Activated naive CD4-positive, alpha-beta T cell treated with anti-CD3 and anti-CD28 coated beads, Interleukin-2, amount 50 U/mL, for 24 hours (primary cell): ENCODE data around the gene TMEM42.

Experiments
- H3K27ac Mint-ChIP-seq: one replicate; pipeline ENCODE4 v1.8.0; 2021; ENCODE audit warnings: mild to moderate bottlenecking, mixed read lengths
- H3K27me3 Mint-ChIP-seq: one replicate; pipeline ENCODE4 v1.8.0; 2021; ENCODE audit warnings: mixed read lengths
- H3K36me3 Mint-ChIP-seq: one replicate; pipeline ENCODE4 v1.8.0; 2021; ENCODE audit warnings: mixed read lengths
- H3K4me1 Mint-ChIP-seq: one replicate; pipeline ENCODE4 v1.8.0; 2021; ENCODE audit warnings: mixed read lengths
- H3K4me3 Mint-ChIP-seq: one replicate; pipeline ENCODE4 v1.8.0; 2021; ENCODE audit warnings: mild to moderate bottlenecking, mixed read lengths
- H3K9me3 Mint-ChIP-seq: one replicate; pipeline ENCODE4 v1.8.0; 2021; ENCODE audit warnings: mixed read lengths

Gene TMEM42

DNA sequence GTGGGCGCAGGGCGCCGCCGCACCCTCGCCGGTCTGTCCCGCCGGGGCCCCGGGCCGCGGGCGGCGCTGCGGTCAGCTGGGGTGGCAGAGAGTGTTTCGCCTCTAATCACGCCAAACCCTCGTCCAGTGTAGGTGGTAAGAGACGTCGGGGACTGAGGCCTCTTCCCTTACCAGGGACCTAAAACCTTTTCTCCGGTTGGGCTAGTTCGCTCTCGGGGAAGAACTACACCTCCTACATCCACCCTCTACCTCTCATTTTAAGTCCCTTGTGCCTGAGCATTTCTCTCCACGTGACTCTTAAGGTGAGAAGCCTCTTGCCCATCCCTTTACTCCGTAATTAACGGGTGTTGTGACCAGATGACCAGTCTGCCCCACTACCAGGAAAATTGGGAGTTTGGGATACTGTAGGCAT lies 520 bp downstream of the TMEM42 start:
- Mint-ChIP-seq H3K9me3 (no peaks in the 10 kb centered on the region), H3K36me3 (peaks cover under 1% of the 10 kb centered on the region), H3K27me3 (no peaks in the 10 kb centered on the region), H3K4me1 (peaks cover 51% of the 10 kb centered on the region), H3K4me3 (peak overlapping the region; percentile 90), H3K27ac (peak overlapping the region; percentile 94)

GRCh38 chr3:44865272-44866035 lies 3.7 kb downstream of the TMEM42 start:
- Mint-ChIP-seq H3K27me3 (no peaks in the 10 kb centered on the region), H3K27ac (no peak overlapping the region), H3K36me3 (peaks cover 3% of the 10 kb centered on the region), H3K4me1 (peaks cover 53% of the 10 kb centered on the region), H3K9me3 (peaks cover 7% of the 10 kb centered on the region), H3K4me3 (peak overlapping the region; percentile 19)

GRCh38 chr3:44867421-44868111 lies 5.9 kb downstream of the TMEM42 start:
- Mint-ChIP-seq H3K4me1 (peaks cover 48% of the 10 kb centered on the region), H3K36me3 (peaks cover 3% of the 10 kb centered on the region), H3K9me3 (peaks cover 7% of the 10 kb centered on the region), H3K4me3 (no peak overlapping the region), H3K27ac (no peak overlapping the region), H3K27me3 (no peaks in the 10 kb centered on the region)

- Mint-ChIP-seq H3K4me3 (no peak overlapping the region), H3K9me3 (peaks cover 7% of the 10 kb centered on the region), H3K27me3 (no peaks in the 10 kb centered on the region), H3K4me1 (peaks cover 19% of the 10 kb centered on the region), H3K36me3 (peaks cover 3% of the 10 kb centered on the region), H3K27ac (no peak overlapping the region)
These were observed 8.8 kb downstream of the TMEM42 start for GRCh38 chr3:44870375-44871061.

DNA sequence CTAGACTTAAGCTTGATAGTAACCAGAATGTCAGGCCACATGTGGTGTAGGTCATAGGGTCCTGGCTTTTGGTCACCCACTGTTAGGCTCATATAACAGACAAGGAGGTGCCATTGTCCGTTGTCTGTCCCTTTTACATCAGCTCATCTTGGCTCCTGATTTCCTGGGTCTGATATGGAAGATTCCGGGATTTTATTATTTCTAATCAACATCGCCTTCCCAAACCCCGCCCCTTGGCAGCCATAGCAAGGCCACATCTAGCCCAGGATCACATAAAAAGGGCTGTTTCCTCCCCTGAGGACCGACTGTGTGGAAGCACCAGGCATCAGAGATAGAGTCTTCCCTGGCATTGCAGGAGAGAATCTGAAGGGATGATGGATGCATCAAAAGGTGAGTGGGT lies 12.6 kb downstream of the TMEM42 start, which contains the start of gene TGM4:
TGM4 (plus strand) TSS at position 301 of the 400 bp plus-strand sequence; CDS start at position 372, 71 bp downstream.
- H3K27me3 Mint-ChIP-seq, result no peaks in the 10 kb centered on the region
- H3K4me1 Mint-ChIP-seq, result no peaks in the 10 kb centered on the region
- H3K9me3 Mint-ChIP-seq, result no peaks in the 10 kb centered on the region
- no peaks in the 10 kb centered on the region for H3K36me3 Mint-ChIP-seq
- H3K27ac Mint-ChIP-seq, result no peak within 1 kb of the TSS
- no peak within 1 kb of the TSS for H3K4me3 Mint-ChIP-seq

- Mint-ChIP-seq H3K9me3 (no peaks in the 10 kb centered on the region), H3K36me3 (no peaks in the 10 kb centered on the region), H3K4me3 (no peak overlapping the region), H3K27me3 (no peaks in the 10 kb centered on the region), H3K27ac (no peak overlapping the region), H3K4me1 (no peaks in the 10 kb centered on the region)
These were observed 13.9 kb downstream of the TMEM42 start for GRCh38 chr3:44875596-44875995.

DNA sequence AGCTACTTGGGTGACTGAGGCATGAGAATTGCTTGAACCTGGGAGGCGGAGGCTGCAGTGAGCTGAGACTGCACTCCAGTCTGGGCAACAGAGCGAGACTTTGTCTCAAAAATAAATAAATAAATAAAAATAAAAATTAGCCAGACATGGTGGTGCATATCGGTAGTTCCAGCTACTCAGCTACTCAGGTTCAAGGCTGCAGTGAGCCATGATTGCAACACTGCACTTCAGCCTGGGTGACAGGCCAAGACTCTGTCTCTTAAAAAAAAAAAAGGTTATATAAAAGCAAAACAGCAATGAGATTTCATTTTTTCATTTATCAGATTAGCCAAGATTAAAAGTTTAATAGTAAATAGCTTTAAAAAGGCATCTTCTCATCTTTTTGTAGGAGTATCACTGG lies 15.6 kb downstream of the TMEM42 start:
- no peaks in the 10 kb centered on the region for H3K27me3 Mint-ChIP-seq
- no peak overlapping the region for H3K4me3 Mint-ChIP-seq
- no peaks in the 10 kb centered on the region for H3K9me3 Mint-ChIP-seq
- no peaks in the 10 kb centered on the region for H3K36me3 Mint-ChIP-seq
- H3K27ac Mint-ChIP-seq, result no peak overlapping the region
- H3K4me1 Mint-ChIP-seq, result no peaks in the 10 kb centered on the region

DNA sequence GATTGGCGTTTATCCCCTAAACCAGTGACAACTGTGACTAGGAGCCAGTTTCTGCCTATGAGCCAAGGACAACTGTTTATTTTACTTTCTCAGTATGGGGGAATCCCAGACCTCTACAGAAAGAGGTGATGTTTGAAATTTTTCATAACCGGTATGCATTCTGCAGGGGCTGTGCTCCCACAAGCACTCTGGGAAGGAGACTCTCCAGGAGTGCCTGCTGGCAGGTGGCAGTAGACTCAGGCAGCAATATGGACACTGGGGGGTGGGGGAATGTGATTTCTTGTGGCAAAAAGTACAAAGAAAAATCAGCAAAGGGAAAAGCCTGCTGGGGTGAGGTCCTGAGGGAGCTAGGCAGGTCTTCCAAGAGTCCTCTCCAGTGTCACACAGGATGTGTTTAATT lies 18.6 kb downstream of the TMEM42 start:
- Mint-ChIP-seq H3K36me3 (no peaks in the 10 kb centered on the region), H3K27me3 (peaks cover 2% of the 10 kb centered on the region), H3K9me3 (no peaks in the 10 kb centered on the region), H3K4me1 (no peaks in the 10 kb centered on the region), H3K4me3 (no peak overlapping the region), H3K27ac (no peak overlapping the region)

GRCh38 chr3:44883213-44883955 lies 21.7 kb downstream of the TMEM42 start:
- Mint-ChIP-seq H3K4me1 (no peaks in the 10 kb centered on the region), H3K27ac (no peak overlapping the region), H3K36me3 (no peaks in the 10 kb centered on the region)

GRCh38 chr3:44883999-44884431 lies 22.3 kb downstream of the TMEM42 start:
- Mint-ChIP-seq H3K36me3 (no peaks in the 10 kb centered on the region), H3K27me3 (peaks cover 6% of the 10 kb centered on the region), H3K9me3 (no peaks in the 10 kb centered on the region), H3K27ac (no peak overlapping the region), H3K4me3 (no peak overlapping the region), H3K4me1 (no peaks in the 10 kb centered on the region)

More at GRCh38 chr3:44883213-44883955, 21.7 kb downstream of the TMEM42 start:
- no peaks in the 10 kb centered on the region for H3K9me3 Mint-ChIP-seq
- no peak overlapping the region for H3K4me3 Mint-ChIP-seq
- H3K27me3 Mint-ChIP-seq, result peaks cover 6% of the 10 kb centered on the region

DNA sequence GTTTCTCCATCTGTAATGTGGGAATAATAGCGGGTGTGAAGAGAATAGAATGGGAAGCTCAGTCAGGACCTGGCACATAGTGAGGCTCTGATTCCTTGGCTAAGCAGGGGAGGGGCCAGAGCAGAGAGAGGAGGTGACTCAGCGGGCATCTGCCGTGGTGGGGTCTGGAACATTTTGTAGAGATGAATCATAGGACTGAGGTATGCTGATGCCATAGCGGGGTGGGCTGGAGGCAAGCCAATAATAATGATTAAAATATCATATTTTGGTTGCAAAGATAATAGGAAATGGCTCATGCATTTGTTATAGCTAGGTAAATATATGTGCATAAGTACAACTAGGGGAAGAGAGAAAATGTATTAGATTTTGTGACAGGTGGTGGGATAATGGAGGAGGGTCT lies 23.9 kb downstream of the TMEM42 start:
- H3K27me3 Mint-ChIP-seq, result peaks cover 6% of the 10 kb centered on the region
- no peak overlapping the region for H3K4me3 Mint-ChIP-seq
- no peak overlapping the region for H3K27ac Mint-ChIP-seq
- H3K4me1 Mint-ChIP-seq, result no peaks in the 10 kb centered on the region
- H3K36me3 Mint-ChIP-seq, result no peaks in the 10 kb centered on the region
- no peaks in the 10 kb centered on the region for H3K9me3 Mint-ChIP-seq

DNA sequence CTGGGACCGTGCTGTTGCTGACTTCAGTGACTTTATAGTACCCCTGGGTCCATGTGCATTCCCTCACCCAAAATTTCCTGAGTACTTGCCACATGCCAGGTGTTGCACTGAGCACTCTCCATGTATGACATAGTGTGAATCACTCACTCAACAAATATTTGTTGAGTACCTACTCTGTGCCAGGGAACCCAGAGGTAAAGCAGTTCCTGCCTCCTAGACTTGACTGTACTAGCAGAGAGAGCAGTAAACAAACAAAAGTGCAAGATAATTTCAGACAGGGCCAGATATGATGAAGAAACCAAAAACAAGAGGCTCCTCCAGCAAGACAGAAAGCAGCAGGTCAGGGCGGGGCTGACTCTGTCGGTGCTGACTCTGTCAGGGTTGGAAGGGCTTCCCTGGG lies 24.8 kb downstream of the TMEM42 start:
- no peaks in the 10 kb centered on the region for H3K9me3 Mint-ChIP-seq
- H3K36me3 Mint-ChIP-seq, result no peaks in the 10 kb centered on the region
- H3K4me1 Mint-ChIP-seq, result no peaks in the 10 kb centered on the region
- H3K27me3 Mint-ChIP-seq, result peaks cover 6% of the 10 kb centered on the region
- no peak overlapping the region for H3K27ac Mint-ChIP-seq
- no peak overlapping the region for H3K4me3 Mint-ChIP-seq

DNA sequence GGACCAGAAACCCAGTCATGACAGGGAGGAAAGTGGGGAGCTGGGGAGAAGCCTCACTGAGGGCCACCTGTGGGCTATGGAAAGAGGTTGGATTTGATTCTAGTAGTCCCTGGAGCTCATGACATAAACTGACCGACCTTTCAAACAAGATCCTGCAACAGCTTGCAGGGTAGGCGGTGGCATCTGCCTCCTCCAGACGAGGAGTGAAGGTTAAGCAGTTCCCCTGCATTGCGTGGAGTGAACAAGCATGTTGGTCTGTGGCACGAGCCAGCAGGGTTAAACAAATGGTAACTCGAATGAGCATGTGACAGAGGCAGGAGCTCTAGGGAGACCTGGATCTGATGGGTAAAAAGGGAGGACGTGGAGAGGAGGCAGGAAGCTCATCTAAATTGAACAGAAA lies 25.4 kb downstream of the TMEM42 start:
- no peaks in the 10 kb centered on the region for H3K4me1 Mint-ChIP-seq
- H3K4me3 Mint-ChIP-seq, result no peak overlapping the region
- H3K27ac Mint-ChIP-seq, result no peak overlapping the region
- no peaks in the 10 kb centered on the region for H3K36me3 Mint-ChIP-seq
- H3K9me3 Mint-ChIP-seq, result no peaks in the 10 kb centered on the region
- H3K27me3 Mint-ChIP-seq, result peaks cover 6% of the 10 kb centered on the region

DNA sequence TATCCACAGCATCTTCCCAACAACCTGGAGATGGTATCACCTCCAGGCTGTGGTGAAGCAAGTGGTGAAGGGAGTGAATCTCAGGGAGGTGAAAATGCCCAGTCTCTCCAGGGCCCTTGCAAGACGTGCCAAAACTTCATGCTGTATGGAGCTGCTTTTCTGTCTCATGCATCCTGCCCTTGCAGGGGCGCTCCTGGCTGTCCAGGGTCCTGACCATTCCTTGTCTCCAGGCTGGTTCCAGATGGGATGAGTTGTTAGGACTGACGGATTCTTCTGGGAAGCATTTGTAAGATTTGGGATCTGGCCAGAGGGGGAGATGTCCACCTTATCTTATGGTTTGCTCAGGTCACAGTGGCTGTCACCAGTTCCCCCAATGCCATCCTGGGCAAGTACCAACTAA lies 28.5 kb downstream of the TMEM42 start:
- Mint-ChIP-seq H3K4me1 (no peaks in the 10 kb centered on the region), H3K36me3 (no peaks in the 10 kb centered on the region), H3K27ac (no peak overlapping the region), H3K27me3 (peaks cover 4% of the 10 kb centered on the region), H3K9me3 (no peaks in the 10 kb centered on the region), H3K4me3 (no peak overlapping the region)

- no peaks in the 10 kb centered on the region for H3K9me3 Mint-ChIP-seq
- no peak overlapping the region for H3K4me3 Mint-ChIP-seq
- H3K36me3 Mint-ChIP-seq, result no peaks in the 10 kb centered on the region
- H3K27ac Mint-ChIP-seq, result no peak overlapping the region
- no peaks in the 10 kb centered on the region for H3K4me1 Mint-ChIP-seq
- H3K27me3 Mint-ChIP-seq, result peaks cover 2% of the 10 kb centered on the region
These were observed 29.1 kb downstream of the TMEM42 start for GRCh38 chr3:44890852-44891251.
